HEK293 (cell line): ENCODE results near the gene FTH1.
A peak's percentile ranks its signal among the peaks of the same experiment; 100 is the strongest.

ENCODE experiments used
- KLF10 ChIP-seq: fragments of 450-650 bp; IDR thresholded peaks from 2 replicates; pipeline ENCODE4 v1.5.1; 2018; ENCODE audit warnings: missing biosample characterization, mild to moderate bottlenecking, missing genetic modification characterization
- KLF7 ChIP-seq: fragments of 450-650 bp; formaldehyde crosslinking; IDR thresholded peaks from 2 replicates; pipeline ENCODE4 v1.5.1; 2016; ENCODE audit warnings: missing biosample characterization, missing genetic modification characterization, borderline replicate concordance
- KLF8 ChIP-seq: fragments of 450-650 bp; formaldehyde crosslinking; IDR thresholded peaks from 2 replicates; pipeline ENCODE4 v1.5.1; 2016; ENCODE audit warnings: missing biosample characterization, missing genetic modification characterization
- REPIN1 ChIP-seq: fragments of 450-650 bp; formaldehyde crosslinking; IDR thresholded peaks from 2 replicates; pipeline ENCODE4 v1.5.1; 2017; ENCODE audit warnings: missing biosample characterization, missing genetic modification characterization, low read depth
- SCRT1 ChIP-seq: fragments of 450-650 bp; formaldehyde crosslinking; IDR thresholded peaks from 2 replicates; pipeline ENCODE4 v1.5.1; 2016; ENCODE audit warnings: missing biosample characterization, missing genetic modification characterization, borderline replicate concordance
- SCRT2 ChIP-seq: fragments of 450-650 bp; formaldehyde crosslinking; IDR thresholded peaks from 2 replicates; pipeline ENCODE4 v1.5.1; 2016; ENCODE audit warnings: missing biosample characterization, missing genetic modification characterization
- SP7 ChIP-seq: fragments of 450-650 bp; formaldehyde crosslinking; IDR thresholded peaks from 2 replicates; pipeline ENCODE4 v1.5.1; 2016; ENCODE audit warnings: missing biosample characterization, missing genetic modification characterization
- TRIM28 ChIP-seq: IDR thresholded peaks from 2 replicates; pipeline ENCODE4 v1.6.1; 2011; ENCODE audit warnings: low read length, control low read depth, borderline replicate concordance
- ZBTB8A ChIP-seq: fragments of 450-650 bp; formaldehyde crosslinking; IDR thresholded peaks from 2 replicates; pipeline ENCODE4 v1.5.1; 2016; ENCODE audit warnings: missing biosample characterization, missing genetic modification characterization
- ZFP69B ChIP-seq: fragments of 450-650 bp; formaldehyde crosslinking; IDR thresholded peaks from 2 replicates; pipeline ENCODE4 v1.5.1; 2016; ENCODE audit warnings: missing biosample characterization, missing genetic modification characterization
- ZNF169 ChIP-seq: fragments of 450-650 bp; formaldehyde crosslinking; IDR thresholded peaks from 2 replicates; pipeline ENCODE4 v1.5.1; 2016; ENCODE audit warnings: missing biosample characterization, missing genetic modification characterization
- ZNF2 ChIP-seq: fragments of 450-650 bp; formaldehyde crosslinking; IDR thresholded peaks from 2 replicates; pipeline ENCODE4 v1.5.1; 2016; ENCODE audit warnings: missing biosample characterization, missing genetic modification characterization
- ZNF221 ChIP-seq: fragments of 450-650 bp; formaldehyde crosslinking; IDR thresholded peaks from 2 replicates; pipeline ENCODE4 v1.5.1; 2017; ENCODE audit warnings: missing biosample characterization, missing genetic modification characterization, borderline replicate concordance
- ZNF433 ChIP-seq: fragments of 450-650 bp; formaldehyde crosslinking; IDR thresholded peaks from 2 replicates; pipeline ENCODE4 v1.5.1; 2016; ENCODE audit warnings: missing biosample characterization, missing genetic modification characterization, low read depth
- ZNF449 ChIP-seq: fragments of 450-650 bp; formaldehyde crosslinking; IDR thresholded peaks from 2 replicates; pipeline ENCODE4 v1.5.1; 2017; ENCODE audit warnings: missing biosample characterization, mild to moderate bottlenecking, missing genetic modification characterization, moderate library complexity
- ZNF473 ChIP-seq: fragments of 450-650 bp; formaldehyde crosslinking; IDR thresholded peaks from 2 replicates; pipeline ENCODE4 v1.5.1; 2017; ENCODE audit warnings: missing biosample characterization, missing genetic modification characterization
- ZNF529 ChIP-seq: fragments of 450-650 bp; formaldehyde crosslinking; IDR thresholded peaks from 2 replicates; pipeline ENCODE4 v1.5.1; 2017; ENCODE audit warnings: missing genetic modification characterization, missing biosample characterization; ENCODE audit not compliant: insufficient replicate concordance
- ZNF530 ChIP-seq: fragments of 450-650 bp; formaldehyde crosslinking; IDR thresholded peaks from 2 replicates; pipeline ENCODE4 v1.5.1; 2016; ENCODE audit warnings: low read depth, missing biosample characterization, missing genetic modification characterization
- ZNF623 ChIP-seq: fragments of 450-650 bp; formaldehyde crosslinking; IDR thresholded peaks from 2 replicates; pipeline ENCODE4 v1.5.1; 2016; ENCODE audit warnings: missing biosample characterization, missing genetic modification characterization
- ZNF660 ChIP-seq: fragments of 450-650 bp; IDR thresholded peaks from 2 replicates; pipeline ENCODE4 v1.5.1; 2018; ENCODE audit warnings: missing biosample characterization, mild to moderate bottlenecking, missing genetic modification characterization
- ZNF707 ChIP-seq: fragments of 450-650 bp; formaldehyde crosslinking; IDR thresholded peaks from 2 replicates; pipeline ENCODE4 v1.5.1; 2016; ENCODE audit warnings: missing biosample characterization, missing genetic modification characterization
- ZNF792 ChIP-seq: fragments of 450-650 bp; formaldehyde crosslinking; IDR thresholded peaks from 2 replicates; pipeline ENCODE4 v1.5.1; 2016; ENCODE audit warnings: missing biosample characterization, missing genetic modification characterization
- TF ChIP-seq, protein P1 (sequence below): fragments of 450-650 bp; IDR thresholded peaks from 2 replicates; pipeline ENCODE4 v1.5.1; 2018; ENCODE audit warnings: missing biosample characterization, mild to moderate bottlenecking, missing genetic modification characterization
- TF ChIP-seq, protein P2 (sequence below): fragments of 450-650 bp; formaldehyde crosslinking; IDR thresholded peaks from 2 replicates; pipeline ENCODE4 v1.5.1; 2017; ENCODE audit warnings: missing biosample characterization, missing genetic modification characterization

Gene FTH1

DNA sequence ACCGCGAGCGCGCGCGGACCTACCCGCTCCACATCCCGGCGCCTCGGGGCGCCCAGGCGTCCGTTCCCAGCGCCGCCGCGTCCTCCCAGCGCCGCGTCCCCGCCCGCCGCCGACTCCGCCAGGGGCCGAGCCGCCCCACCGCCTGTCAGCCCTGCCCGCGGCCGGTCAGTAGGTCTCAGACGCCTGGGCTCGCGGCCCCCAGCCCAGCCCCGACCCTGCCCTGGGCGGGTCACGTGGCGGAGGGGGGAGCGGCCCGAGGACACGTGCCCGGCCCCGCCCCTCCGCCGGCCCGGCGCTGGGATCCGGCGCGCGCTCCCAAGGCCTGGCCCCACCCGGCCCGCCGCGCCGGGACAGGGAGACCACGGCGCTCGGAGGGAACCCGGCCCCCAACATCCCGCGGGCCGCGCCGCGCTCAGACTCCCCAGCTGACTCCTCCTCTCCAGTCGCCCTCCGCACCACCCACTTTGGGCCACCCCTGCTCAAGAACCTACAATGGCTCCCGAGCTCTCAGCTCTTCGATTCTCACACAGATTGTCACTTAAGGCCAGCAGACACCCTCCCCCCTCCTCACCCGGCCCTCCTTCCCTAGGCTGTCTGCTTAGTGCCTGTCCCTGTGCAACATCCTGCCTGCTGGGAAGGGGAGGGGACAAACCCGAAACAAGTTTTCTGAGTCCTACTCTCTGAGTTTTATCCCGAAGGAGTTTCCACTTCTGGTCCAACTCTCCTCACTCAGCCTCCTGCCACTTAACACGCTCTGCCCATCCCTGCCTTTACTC lies 49.9 kb downstream of the FTH1 start, which contains the start of gene RAB3IL1 (continued):
- TF ChIP-seq ZBTB8A (tag by site-specific recombination) = peak; percentile 27; the same call in 1 of the 2 replicates
- TF ChIP-seq TRIM28 = no peak
- no peak for TF ChIP-seq ZNF2 (tag by site-specific recombination)
- TF ChIP-seq ZNF433 (tag by site-specific recombination) = no peak
- no peak for TF ChIP-seq ZNF623 (tag by site-specific recombination)
- peak; percentile 57 for TF ChIP-seq SP7 (tag by site-specific recombination)
- TF ChIP-seq KLF7 = no peak
- no peak for TF ChIP-seq REPIN1 (tag by site-specific recombination)
- TF ChIP-seq, protein P1, sequence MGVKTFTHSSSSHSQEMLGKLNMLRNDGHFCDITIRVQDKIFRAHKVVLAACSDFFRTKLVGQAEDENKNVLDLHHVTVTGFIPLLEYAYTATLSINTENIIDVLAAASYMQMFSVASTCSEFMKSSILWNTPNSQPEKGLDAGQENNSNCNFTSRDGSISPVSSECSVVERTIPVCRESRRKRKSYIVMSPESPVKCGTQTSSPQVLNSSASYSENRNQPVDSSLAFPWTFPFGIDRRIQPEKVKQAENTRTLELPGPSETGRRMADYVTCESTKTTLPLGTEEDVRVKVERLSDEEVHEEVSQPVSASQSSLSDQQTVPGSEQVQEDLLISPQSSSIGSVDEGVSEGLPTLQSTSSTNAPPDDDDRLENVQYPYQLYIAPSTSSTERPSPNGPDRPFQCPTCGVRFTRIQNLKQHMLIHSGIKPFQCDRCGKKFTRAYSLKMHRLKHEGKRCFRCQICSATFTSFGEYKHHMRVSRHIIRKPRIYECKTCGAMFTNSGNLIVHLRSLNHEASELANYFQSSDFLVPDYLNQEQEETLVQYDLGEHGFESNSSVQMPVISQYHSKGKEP (tag by site-specific recombination) = no peak
- TF ChIP-seq ZNF473 = no peak
- no peak for TF ChIP-seq ZNF530 (tag by site-specific recombination)
- no peak for TF ChIP-seq SCRT1 (tag by site-specific recombination)
- TF ChIP-seq ZNF707 (tag by site-specific recombination) = no peak
- 0 out of 2 replicates have a peak, but pooled peaks have one; percentile 44 for TF ChIP-seq KLF8 (tag by site-specific recombination)
- no peak for TF ChIP-seq ZNF792 (tag by site-specific recombination)
- no peak for TF ChIP-seq ZNF169 (tag by site-specific recombination)
- peak; percentile 57; the same call in 1 of the 2 replicates for TF ChIP-seq KLF10 (tag by site-specific recombination)
- TF ChIP-seq, protein P2, sequence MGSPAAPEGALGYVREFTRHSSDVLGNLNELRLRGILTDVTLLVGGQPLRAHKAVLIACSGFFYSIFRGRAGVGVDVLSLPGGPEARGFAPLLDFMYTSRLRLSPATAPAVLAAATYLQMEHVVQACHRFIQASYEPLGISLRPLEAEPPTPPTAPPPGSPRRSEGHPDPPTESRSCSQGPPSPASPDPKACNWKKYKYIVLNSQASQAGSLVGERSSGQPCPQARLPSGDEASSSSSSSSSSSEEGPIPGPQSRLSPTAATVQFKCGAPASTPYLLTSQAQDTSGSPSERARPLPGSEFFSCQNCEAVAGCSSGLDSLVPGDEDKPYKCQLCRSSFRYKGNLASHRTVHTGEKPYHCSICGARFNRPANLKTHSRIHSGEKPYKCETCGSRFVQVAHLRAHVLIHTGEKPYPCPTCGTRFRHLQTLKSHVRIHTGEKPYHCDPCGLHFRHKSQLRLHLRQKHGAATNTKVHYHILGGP = no peak
- peak; percentile 20; the same call in 1 of the 2 replicates for TF ChIP-seq ZFP69B (tag by site-specific recombination)
- no peak for TF ChIP-seq ZNF221 (tag by site-specific recombination)
- no peak for TF ChIP-seq ZNF449 (tag by site-specific recombination)
- TF ChIP-seq ZNF660 (tag by site-specific recombination) = no peak
- TF ChIP-seq SCRT2 = no peak
- no peak for TF ChIP-seq ZNF529 (tag by site-specific recombination)
- TF ChIP-seq, all 188 proteins: peak for 28
